HepG2 (cell line): ENCODE data around the gene ZNF747. TPM values are rescaled to one million over a fixed set of nuclear protein-coding genes. Genes with fewer than 3 reads are reported as not detected.
A peak's percentile ranks its signal among the peaks of the same experiment; 100 is the strongest.

Experiments
- AGO2 ChIP-seq: fragments of 200-400 bp; formaldehyde crosslinking; optimal IDR thresholded peaks from 2 replicates; pipeline ENCODE3; 2017; ENCODE audit warnings: mild to moderate bottlenecking, low read depth, low read length, moderate library complexity
- ARHGAP35 ChIP-seq: sonication (generic); formaldehyde crosslinking; IDR thresholded peaks from 2 replicates; pipeline ENCODE4 v1.9.0; 2022; ENCODE audit warnings: mild to moderate bottlenecking, inconsistent platforms, moderate library complexity, missing genetic modification reagents, borderline replicate concordance
- BRCA1 ChIP-seq: sonication (generic); formaldehyde crosslinking; IDR thresholded peaks from 2 replicates; pipeline ENCODE4 v1.4.0; 2020; ENCODE audit warnings: missing genetic modification reagents
- CBX1 ChIP-seq: IDR thresholded peaks from one replicate; pipeline ENCODE4 v1.6.1; 2016; ENCODE audit warnings: antibody characterized with exemption, low read depth
- CCDC6 ChIP-seq: sonication (generic); formaldehyde crosslinking; IDR thresholded peaks from 2 replicates; pipeline ENCODE4 v1.8.1; 2022; ENCODE audit warnings: mild to moderate bottlenecking, missing genetic modification reagents, moderate library complexity
- IKZF1 ChIP-seq: fragments of 450-650 bp; IDR thresholded peaks from 2 replicates; pipeline ENCODE4 v1.7.1; 2016
- JARID2 ChIP-seq: sonication (generic); formaldehyde crosslinking; IDR thresholded peaks from 2 replicates; pipeline ENCODE4 v1.8.1; 2023; ENCODE audit warnings: missing genetic modification reagents, inconsistent platforms; ENCODE audit not compliant: insufficient replicate concordance
- MBD4 ChIP-seq: IDR thresholded peaks from 2 replicates; pipeline ENCODE4 v1.6.1; 2012; ENCODE audit warnings: low read length, inconsistent platforms, borderline replicate concordance
- NCOA1 ChIP-seq: sonication (generic); formaldehyde crosslinking; IDR thresholded peaks from 2 replicates; pipeline ENCODE4 v1.9.0; 2021; ENCODE audit warnings: missing genetic modification reagents
- RFXANK ChIP-seq: IDR thresholded peaks from 2 replicates; pipeline ENCODE4 v1.6.1; 2016
- SAFB2 ChIP-seq: sonication (generic); formaldehyde crosslinking; IDR thresholded peaks from 2 replicates; pipeline ENCODE4 v1.5.1; 2020; ENCODE audit warnings: missing genetic modification reagents, low read depth, mild to moderate bottlenecking, borderline replicate concordance
- SMYD3 ChIP-seq: sonication (generic); formaldehyde crosslinking; IDR thresholded peaks from 2 replicates; pipeline ENCODE4 v1.8.1; 2023; ENCODE audit warnings: mild to moderate bottlenecking, missing genetic modification reagents
- STAT6 ChIP-seq: sonication (generic); formaldehyde crosslinking; IDR thresholded peaks from 2 replicates; pipeline ENCODE4 v1.4.0; 2020; ENCODE audit warnings: missing genetic modification reagents, mild to moderate bottlenecking, borderline replicate concordance
- UBTF ChIP-seq: sonication (generic); formaldehyde crosslinking; IDR thresholded peaks from 2 replicates; pipeline ENCODE4 v1.4.0; 2020; ENCODE audit warnings: mild to moderate bottlenecking, missing genetic modification reagents
- ZBTB43 ChIP-seq: sonication (generic); formaldehyde crosslinking; conservative IDR thresholded peaks from 2 replicates; pipeline ENCODE4 v1.4.0; 2020; ENCODE audit warnings: missing genetic modification reagents
- ZC3H4 ChIP-seq: sonication (generic); formaldehyde crosslinking; IDR thresholded peaks from 2 replicates; pipeline ENCODE4 v1.4.0; 2020; ENCODE audit warnings: missing genetic modification reagents, borderline replicate concordance
- ZMYM3 ChIP-seq: sonication (generic); formaldehyde crosslinking; IDR thresholded peaks from 2 replicates; pipeline ENCODE4 v1.5.1; 2020; ENCODE audit warnings: mild to moderate bottlenecking, missing genetic modification reagents
- ZNF350 ChIP-seq: sonication (generic); formaldehyde crosslinking; IDR thresholded peaks from 2 replicates; pipeline ENCODE4 v1.4.0; 2020; ENCODE audit warnings: mild to moderate bottlenecking, low read depth, missing genetic modification reagents, borderline replicate concordance
- ZNF556 ChIP-seq: sonication (generic); formaldehyde crosslinking; IDR thresholded peaks from 2 replicates; pipeline ENCODE4 v1.4.0; 2020; ENCODE audit warnings: mild to moderate bottlenecking, missing genetic modification reagents, borderline replicate concordance
- ZNF574 ChIP-seq: sonication (generic); formaldehyde crosslinking; IDR thresholded peaks from 2 replicates; pipeline ENCODE4 v1.4.0; 2020; ENCODE audit warnings: missing genetic modification reagents
- ZSCAN25 ChIP-seq: sonication (generic); formaldehyde crosslinking; IDR thresholded peaks from 2 replicates; pipeline ENCODE4 v1.8.0; 2022; ENCODE audit warnings: mild to moderate bottlenecking, missing genetic modification reagents
- polyA plus RNA-seq, 8 experiments: library from polyadenylated mRNA; depleted of rRNA in 3 of 8; stranded (reverse) in 7 of 8; unstranded in 1 of 8; fragments of >200 nt; fragmentation: Illumina TruSeq in 4 of 8; extraction: Trizol in 4 of 8; gene quantifications; 2 replicates each; pipeline versions ENCODE4 v1.2.1 to v1.2.3, GENCODE V29; 2011 to 2016; ENCODE audit warnings: low read depth in 4 of 8, missing spikeins in 1 of 8, mixed read lengths in 1 of 8; ENCODE audit not compliant: insufficient read depth in 1 of 8
- total RNA-seq, 5 experiments: library from RNA; depleted of rRNA; stranded (reverse); fragments of >200 nt; fragmentation: Illumina TruSeq; extraction: Trizol; gene quantifications; 2 replicates each; pipeline ENCODE4 v1.2.3, GENCODE V29; 2016; ENCODE audit warnings: low read depth in 1 of 5

Gene ZNF747
- total and polyA plus RNA-seq, 2 of the 13 experiments (the other 11 are each of a cell fraction or from before 2014, with no cell fraction given): 7.2 to 10.2 TPM

GRCh38 chr16:30528799-30529457, 5.7 kb downstream of the ZNF747 start (continued):
- TF ChIP-seq STAT6 (CRISPR knock-in tag) (no peak), CCDC6 (CRISPR knock-in tag) (no peak), ZSCAN25 (CRISPR knock-in tag) (no peak), AGO2 (peak; percentile 46), ZBTB43 (CRISPR knock-in tag) (no peak), NCOA1 (0 out of 2 replicates have a peak, but pooled peaks have one; percentile 58), UBTF (0 out of 2 replicates have a peak, but pooled peaks have one; percentile 13), SMYD3 (CRISPR knock-in tag) (no peak), ZC3H4 (no peak; the same call in 1 of the 2 replicates), IKZF1 (no peak), SAFB2 (CRISPR knock-in tag) (0 out of 2 replicates have a peak, but pooled peaks have one; percentile 27), ZMYM3 (CRISPR knock-in tag) (no peak), ZNF574 (CRISPR knock-in tag) (peak; percentile 27; the same call in 1 of the 2 replicates), BRCA1 (CRISPR knock-in tag) (no peak), JARID2 (CRISPR knock-in tag) (no peak), ZNF350 (peak; percentile 19; the same call in 1 of the 2 replicates), ARHGAP35 (0 out of 2 replicates have a peak, but pooled peaks have one; percentile 35), RFXANK (CRISPR knock-in tag) (no peak), ZNF556 (CRISPR knock-in tag) (no peak), MBD4 (no peak), CBX1 (no peak)
